OCI-LY1 (cell line): ENCODE data around the gene NID1.

Experiments used
- H2AFZ ChIP-seq: fragments of 200-600 bp; sonication (generic), shearing (Covaris generic); 2 replicates; pipeline ENCODE4 v1.6.0; 2014; ENCODE audit warnings: antibody characterized with exemption, mild to moderate bottlenecking, low read length
- H3F3A ChIP-seq: fragments of 200-600 bp; sonication (generic), shearing (Covaris generic); 2 replicates; pipeline ENCODE4 v1.6.0; 2014; ENCODE audit warnings: mild to moderate bottlenecking, antibody characterized with exemption, low read length, moderate library complexity; ENCODE audit not compliant: insufficient read depth
- H3K27ac ChIP-seq: fragments of 200-600 bp; sonication (generic); 2 replicates; pipeline ENCODE4 v1.5.1; 2014; ENCODE audit warnings: low read length, mixed run types, mild to moderate bottlenecking, low read depth; ENCODE audit not compliant: poor library complexity, severe bottlenecking
- H3K27me3 ChIP-seq: fragments of 200-600 bp; sonication (generic); 2 replicates; pipeline ENCODE4 v1.6.0; 2014; ENCODE audit warnings: antibody characterized with exemption, mild to moderate bottlenecking, low read length, moderate library complexity; ENCODE audit not compliant: insufficient read depth
- H3K36me3 ChIP-seq: fragments of 200-600 bp; sonication (generic); 2 replicates; pipeline ENCODE4 v1.6.1; 2014; ENCODE audit warnings: mild to moderate bottlenecking, antibody characterized with exemption, low read length, moderate library complexity, mixed read lengths; ENCODE audit not compliant: insufficient read depth
- H3K4me1 ChIP-seq: fragments of 200-600 bp; sonication (generic); 2 replicates; pipeline ENCODE4 v1.5.1; 2014; ENCODE audit warnings: mild to moderate bottlenecking, low read length, moderate library complexity; ENCODE audit not compliant: insufficient read depth, severe bottlenecking
- H3K4me2 ChIP-seq: fragments of 200-600 bp; sonication (generic), shearing (Covaris generic); 2 replicates; pipeline ENCODE4 v1.6.1; 2014; ENCODE audit warnings: low read length
- H3K4me3 ChIP-seq: fragments of 200-600 bp; sonication (generic); 2 replicates; pipeline ENCODE4 v1.5.1; 2014; ENCODE audit warnings: low read length, low read depth, mild to moderate bottlenecking, mixed read lengths; ENCODE audit not compliant: poor library complexity, severe bottlenecking
- H3K79me2 ChIP-seq: fragments of 200-600 bp; shearing (Covaris generic); 2 replicates; pipeline ENCODE4 v1.6.1; 2016; ENCODE audit warnings: mixed run types, low read length, mixed read lengths; ENCODE audit not compliant: insufficient read depth
- H3K9ac ChIP-seq: fragments of 200-600 bp; sonication (generic), shearing (Covaris generic); 2 replicates; pipeline ENCODE4 v1.6.1; 2014; ENCODE audit warnings: mild to moderate bottlenecking, low read length, mixed read lengths
- H3K9me2 ChIP-seq: fragments of 200-600 bp; sonication (generic), shearing (Covaris generic); 2 replicates; pipeline ENCODE4 v1.6.1; 2014; ENCODE audit warnings: low read depth, mild to moderate bottlenecking, low read length, mixed read lengths
- H3K9me3 ChIP-seq: fragments of 200-600 bp; shearing (Covaris generic); 2 replicates; pipeline ENCODE4 v1.6.1; 2014; ENCODE audit warnings: low read length, mixed read lengths
- H4K20me1 ChIP-seq: fragments of 200-600 bp; sonication (generic), shearing (Covaris generic); 2 replicates; pipeline ENCODE4 v1.6.0; 2016; ENCODE audit warnings: mild to moderate bottlenecking, low read length; ENCODE audit not compliant: insufficient read depth
- EZH2 ChIP-seq: fragments of 200-600 bp; sonication (generic), shearing (Covaris generic); IDR thresholded peaks from 2 replicates; pipeline ENCODE4 v1.8.0; 2017; ENCODE audit warnings: borderline replicate concordance, mixed run types, mild to moderate bottlenecking, antibody characterized with exemption, low read length, moderate library complexity, mixed read lengths
- TF ChIP-seq, protein P1 (sequence below): fragments of 200-600 bp; sonication (generic), shearing (Covaris generic); IDR thresholded peaks from 2 replicates; pipeline ENCODE4 v1.5.1; 2017; ENCODE audit warnings: mild to moderate bottlenecking, antibody characterized with exemption, low read length, moderate library complexity, mixed read lengths

Gene NID1

DNA sequence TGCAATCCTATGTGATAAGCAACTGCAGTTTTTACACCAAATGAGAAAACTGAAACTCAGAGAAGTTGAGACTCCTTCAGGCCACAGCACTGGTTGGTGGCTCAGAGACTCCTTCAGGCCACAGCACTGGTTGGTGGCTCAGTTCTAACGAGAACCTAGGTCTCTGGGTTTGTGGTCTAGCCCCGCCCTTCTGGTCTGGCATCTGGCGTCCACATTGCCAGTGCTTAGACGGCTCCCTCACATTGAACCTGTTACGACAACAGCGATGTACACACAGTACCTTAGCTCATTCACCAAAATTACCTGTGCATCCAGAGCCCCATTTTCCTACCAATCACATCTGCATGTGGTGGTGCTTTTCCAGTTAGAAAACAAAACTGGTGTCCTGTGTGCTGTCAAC is 66.1 kb downstream of the NID1 start:
- Histone ChIP-seq H3K27me3 (no peaks in the 10 kb centered on the region), H2AFZ (no peak overlapping the region), H3F3A (no peaks in the 10 kb centered on the region), H3K9me2 (no peaks in the 10 kb centered on the region), H3K4me2 (no peak overlapping the region), H4K20me1 (no peaks in the 10 kb centered on the region), H3K79me2 (no peaks in the 10 kb centered on the region), H3K4me3 (no peak overlapping the region), H3K36me3 (no peaks in the 10 kb centered on the region), H3K9ac (no peak overlapping the region), H3K4me1 (no peaks in the 10 kb centered on the region), H3K9me3 (no peaks in the 10 kb centered on the region), H3K27ac (no peak overlapping the region)
- TF ChIP-seq EZH2: no peak
- TF ChIP-seq, protein P1, sequence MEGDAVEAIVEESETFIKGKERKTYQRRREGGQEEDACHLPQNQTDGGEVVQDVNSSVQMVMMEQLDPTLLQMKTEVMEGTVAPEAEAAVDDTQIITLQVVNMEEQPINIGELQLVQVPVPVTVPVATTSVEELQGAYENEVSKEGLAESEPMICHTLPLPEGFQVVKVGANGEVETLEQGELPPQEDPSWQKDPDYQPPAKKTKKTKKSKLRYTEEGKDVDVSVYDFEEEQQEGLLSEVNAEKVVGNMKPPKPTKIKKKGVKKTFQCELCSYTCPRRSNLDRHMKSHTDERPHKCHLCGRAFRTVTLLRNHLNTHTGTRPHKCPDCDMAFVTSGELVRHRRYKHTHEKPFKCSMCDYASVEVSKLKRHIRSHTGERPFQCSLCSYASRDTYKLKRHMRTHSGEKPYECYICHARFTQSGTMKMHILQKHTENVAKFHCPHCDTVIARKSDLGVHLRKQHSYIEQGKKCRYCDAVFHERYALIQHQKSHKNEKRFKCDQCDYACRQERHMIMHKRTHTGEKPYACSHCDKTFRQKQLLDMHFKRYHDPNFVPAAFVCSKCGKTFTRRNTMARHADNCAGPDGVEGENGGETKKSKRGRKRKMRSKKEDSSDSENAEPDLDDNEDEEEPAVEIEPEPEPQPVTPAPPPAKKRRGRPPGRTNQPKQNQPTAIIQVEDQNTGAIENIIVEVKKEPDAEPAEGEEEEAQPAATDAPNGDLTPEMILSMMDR: no peak

DNA sequence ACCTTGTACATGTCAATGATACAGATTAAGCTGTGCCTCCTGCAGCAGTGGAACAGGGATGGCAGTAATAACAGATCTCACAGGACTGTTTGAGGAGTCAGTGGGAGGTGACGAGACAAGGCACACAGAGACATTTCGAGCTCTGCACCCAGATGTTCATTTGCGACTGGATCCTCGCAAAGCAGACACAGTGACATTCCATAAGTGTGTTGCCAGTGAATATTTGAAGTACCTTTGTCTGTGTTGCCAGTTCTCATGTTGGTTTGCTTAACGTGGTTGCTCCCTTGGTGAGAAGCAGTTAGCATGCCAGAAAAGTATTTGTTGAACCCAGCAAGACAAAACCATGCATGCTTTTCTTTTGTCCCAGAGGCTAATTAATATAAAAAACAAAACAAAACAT is 67.0 kb downstream of the NID1 start:
- H3K4me3 ChIP-seq: no peak overlapping the region
- H2AFZ ChIP-seq: no peak overlapping the region
- no peak overlapping the region for H3K27ac ChIP-seq
- no peaks in the 10 kb centered on the region for H4K20me1 ChIP-seq
- no peak overlapping the region for H3K4me2 ChIP-seq
- no peaks in the 10 kb centered on the region for H3K9me2 ChIP-seq
- H3K79me2 ChIP-seq: no peaks in the 10 kb centered on the region
- no peaks in the 10 kb centered on the region for H3K4me1 ChIP-seq
- H3K9ac ChIP-seq: no peak overlapping the region
- no peaks in the 10 kb centered on the region for H3K27me3 ChIP-seq
- TF ChIP-seq, protein P1: no peak
- no peak for TF ChIP-seq EZH2
- no peaks in the 10 kb centered on the region for H3K36me3 ChIP-seq
- H3K9me3 ChIP-seq: no peaks in the 10 kb centered on the region
- no peaks in the 10 kb centered on the region for H3F3A ChIP-seq

DNA sequence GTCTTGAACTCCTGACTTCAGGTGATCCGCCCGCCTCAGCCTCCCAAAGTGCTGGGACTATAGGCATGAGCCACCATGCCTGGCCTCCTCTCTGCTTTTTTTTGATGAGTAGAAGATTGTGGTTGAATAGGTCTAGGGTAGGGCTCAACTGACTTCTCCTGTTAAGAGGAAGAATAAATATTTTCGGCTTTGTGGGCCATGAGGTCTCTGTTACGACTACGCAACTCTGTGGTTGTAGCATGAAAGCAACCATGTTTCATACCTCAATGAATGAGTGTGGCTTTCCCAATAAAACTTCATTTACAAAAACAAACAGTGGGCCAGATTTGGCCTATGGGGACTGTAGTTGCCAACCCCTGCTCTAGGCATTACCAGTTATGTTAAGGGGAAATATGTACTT is 67.8 kb downstream of the NID1 start:
- Histone ChIP-seq H4K20me1 (no peaks in the 10 kb centered on the region), H3K4me1 (no peaks in the 10 kb centered on the region), H3K9me2 (no peaks in the 10 kb centered on the region), H3K4me2 (no peak overlapping the region), H3K9ac (no peak overlapping the region), H3K36me3 (no peaks in the 10 kb centered on the region), H3K27ac (no peak overlapping the region), H3F3A (no peaks in the 10 kb centered on the region), H3K79me2 (no peaks in the 10 kb centered on the region), H2AFZ (no peak overlapping the region), H3K27me3 (no peaks in the 10 kb centered on the region), H3K9me3 (no peaks in the 10 kb centered on the region), H3K4me3 (no peak overlapping the region)
- TF ChIP-seq EZH2: no peak
- TF ChIP-seq, protein P1: no peak
